Esophagus (tissue), 2 donors: ENCODE measurements around the gene OTC. TPM values are rescaled to one million over a fixed set of nuclear protein-coding genes. Genes with fewer than 3 reads are reported as not detected.

Experiments
- H3K27ac ChIP-seq, 2 donors: one replicate each; pipeline ENCODE4 v1.5.1; 2013; ENCODE audit warnings: low read depth in 2 of 2, mild to moderate bottlenecking in 2 of 2, inconsistent platforms in 1 of 2, low read length in 1 of 2, moderate library complexity in 1 of 2
- H3K27me3 ChIP-seq, 2 donors: one replicate each; pipeline ENCODE4 v1.6.1; 2013; ENCODE audit warnings: low read length in 2 of 2, control low read depth in 1 of 2, mild to moderate bottlenecking in 1 of 2; ENCODE audit not compliant: insufficient read depth in 2 of 2, control insufficient read depth in 1 of 2
- H3K36me3 ChIP-seq, 2 donors: one replicate each; pipeline ENCODE4 v1.6.1; 2013; ENCODE audit warnings: low read length in 1 of 2; ENCODE audit not compliant: control insufficient read depth in 2 of 2, insufficient read depth in 2 of 2
- H3K4me1 ChIP-seq, 2 donors: one replicate each; pipeline ENCODE4 v1.6.1; 2013; ENCODE audit warnings: low read length in 1 of 2; ENCODE audit not compliant: control insufficient read depth in 2 of 2, insufficient read depth in 2 of 2
- H3K4me3 ChIP-seq, 2 donors: one replicate each; pipeline ENCODE4 v1.5.1; 2013; ENCODE audit warnings: low read length in 2 of 2, mild to moderate bottlenecking in 2 of 2, low read depth in 1 of 2, moderate library complexity in 1 of 2
- H3K9me3 ChIP-seq, 2 donors: one replicate each; pipeline ENCODE4 v1.6.1; 2013; ENCODE audit warnings: mild to moderate bottlenecking in 2 of 2, low read depth in 1 of 2, low read length in 1 of 2, moderate library complexity in 1 of 2; ENCODE audit not compliant: control insufficient read depth in 2 of 2, insufficient read depth in 1 of 2
- WGBS, 2 donors: extraction: QIAGEN DNeasy Blood & Tissue Kit; methylation state at CpG; one replicate each; pipeline ENCODE4 v1.1.7; 2013; 5-methylcytosine and 5-hydroxymethylcytosine counted together
- polyA plus RNA-seq, 2 donors: library from polyadenylated mRNA; stranded (reverse); fragments of 200-250 nt; gene quantifications; one replicate each; pipeline ENCODE4 v1.2.3, GENCODE V29; 2013
- donor health status: healthy with polysubstance abuse.
- donor health status: Bipolar disorder and iron deficiency.

Gene OTC
- under 1 TPM; 0.12 to 0.20 TPM for polyA plus RNA-seq

DNA sequence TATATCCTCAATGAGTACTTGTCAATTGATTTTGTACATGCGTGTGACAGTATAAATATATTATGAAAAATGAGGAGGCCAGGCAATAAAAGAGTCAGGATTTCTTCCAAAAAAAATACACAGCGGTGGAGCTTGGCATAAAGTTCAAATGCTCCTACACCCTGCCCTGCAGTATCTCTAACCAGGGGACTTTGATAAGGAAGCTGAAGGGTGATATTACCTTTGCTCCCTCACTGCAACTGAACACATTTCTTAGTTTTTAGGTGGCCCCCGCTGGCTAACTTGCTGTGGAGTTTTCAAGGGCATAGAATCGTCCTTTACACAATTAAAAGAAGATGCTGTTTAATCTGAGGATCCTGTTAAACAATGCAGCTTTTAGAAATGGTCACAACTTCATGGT is at the start of gene OTC:
Gene OTC (plus strand): TSS at position 243 of the 400 bp plus-strand sequence. CDS start 93 bp downstream, at position 336.
- Histone ChIP-seq H3K9me3 (no peaks in the 10 kb centered on the region), H3K27ac (no peak within 1 kb of the TSS), H3K4me3 (no peak within 1 kb of the TSS), H3K36me3 (no peaks in the 10 kb centered on the region), H3K4me1 (no peaks in the 10 kb centered on the region), H3K27me3 (peaks cover 0 to 4% of the 10 kb centered on the region in 2 donors)
- 53 to 83% methylated on average over 4 of the region's 4 CpGs for WGBS, 2 donors

DNA sequence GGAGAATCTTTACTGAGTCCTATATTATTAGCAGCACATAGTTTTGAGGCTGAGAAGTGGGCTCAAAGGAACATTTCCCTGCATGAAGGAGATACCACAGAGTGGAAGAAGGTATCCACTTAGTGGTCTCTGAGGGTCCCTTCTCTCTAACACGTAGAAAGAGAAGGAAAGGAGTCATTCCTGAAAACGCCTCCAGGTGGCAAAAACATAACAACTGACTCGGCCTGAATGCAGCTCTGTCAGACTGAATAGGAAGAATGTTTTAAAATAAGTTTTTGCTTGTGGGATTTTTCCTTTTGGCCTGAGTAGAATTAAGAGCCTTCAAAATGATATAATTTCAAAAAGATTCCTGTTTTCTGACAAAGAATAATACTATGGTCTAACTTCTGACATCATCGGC is 48.4 kb upstream of the OTC start:
- Histone ChIP-seq H3K9me3 (no peaks in the 10 kb centered on the region), H3K27ac (no peak overlapping the region), H3K4me1 (no peaks in the 10 kb centered on the region), H3K36me3 (no peaks in the 10 kb centered on the region), H3K27me3 (no peaks in the 10 kb centered on the region), H3K4me3 (no peak overlapping the region)
- 49 to 58% methylated on average over 4 of the region's 4 CpGs for WGBS, 2 donors

DNA sequence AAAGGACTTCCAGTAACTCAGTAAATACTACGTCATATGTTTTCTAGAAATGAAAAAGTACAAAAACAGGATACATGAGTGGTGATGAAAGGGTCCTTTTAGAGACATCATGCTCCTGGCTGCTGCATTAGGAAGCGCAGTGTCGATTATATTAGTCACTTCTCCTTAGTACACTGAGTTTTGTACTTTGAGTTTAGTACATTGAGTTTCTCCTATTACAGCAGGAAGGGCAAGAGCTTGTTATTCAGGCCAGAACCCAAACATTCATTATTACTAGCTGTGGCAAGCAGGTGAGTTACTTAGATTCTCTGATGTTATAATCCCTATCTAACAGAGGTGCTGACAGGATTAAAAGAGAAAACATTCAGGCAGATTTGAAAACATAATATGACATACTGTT is 46.4 kb upstream of the OTC start:
- H3K4me3 ChIP-seq = no peak overlapping the region
- no peaks in the 10 kb centered on the region for H3K9me3 ChIP-seq
- H3K36me3 ChIP-seq = no peaks in the 10 kb centered on the region
- no peaks in the 10 kb centered on the region for H3K4me1 ChIP-seq
- H3K27ac ChIP-seq = no peak overlapping the region
- no peaks in the 10 kb centered on the region for H3K27me3 ChIP-seq
- WGBS, 2 donors = 73 to 74% methylated on average over 3 of the region's 3 CpGs

DNA sequence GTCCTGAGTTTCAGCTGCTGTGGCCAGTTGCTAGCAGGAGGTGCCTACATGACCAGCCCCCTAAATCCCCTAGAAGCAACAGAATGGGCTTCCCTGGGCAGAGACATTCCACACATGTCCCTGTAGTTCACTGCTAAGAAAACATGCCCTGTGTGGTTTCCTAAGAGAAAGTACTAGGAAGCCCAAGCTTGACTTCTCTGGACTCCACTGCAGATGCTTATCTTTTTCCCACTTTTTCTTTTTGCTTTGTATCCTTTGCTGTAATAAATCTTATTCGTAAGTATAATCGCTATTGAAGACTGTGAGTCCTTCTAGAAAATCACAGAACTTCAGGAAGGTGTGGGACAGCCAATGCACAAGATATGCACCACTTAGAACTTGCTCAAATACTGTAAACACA is 40.7 kb upstream of the OTC start:
- H3K9me3 ChIP-seq = no peaks in the 10 kb centered on the region
- no peak overlapping the region for H3K4me3 ChIP-seq
- H3K4me1 ChIP-seq = no peaks in the 10 kb centered on the region
- H3K36me3 ChIP-seq = no peaks in the 10 kb centered on the region
- no peak overlapping the region for H3K27ac ChIP-seq
- H3K27me3 ChIP-seq = no peaks in the 10 kb centered on the region
- 69 to 96% methylated on average over 2 of the region's 2 CpGs for WGBS, 2 donors

DNA sequence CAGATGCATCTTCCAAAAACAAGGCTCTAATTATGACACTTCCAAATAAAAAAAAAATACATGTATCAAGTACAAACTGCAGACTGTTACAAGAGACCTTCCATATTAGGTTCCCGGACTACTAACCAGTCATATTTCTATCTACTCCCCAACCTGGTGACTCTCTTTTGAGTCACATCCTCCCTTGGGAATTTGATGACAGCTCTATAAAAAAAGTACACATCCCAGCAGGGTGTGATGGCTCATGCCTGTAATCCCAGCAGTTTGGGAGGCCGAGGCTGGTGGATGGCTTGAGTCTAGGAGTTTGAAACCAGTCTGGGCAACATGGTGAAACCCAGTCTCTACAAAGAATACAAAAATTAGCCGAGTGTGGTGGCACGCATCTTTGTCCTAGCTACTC is 40.0 kb upstream of the OTC start:
- 78 to 84% methylated on average over 4 of the region's 4 CpGs for WGBS, 2 donors
- H3K4me3 ChIP-seq = no peak overlapping the region
- H3K27me3 ChIP-seq = no peaks in the 10 kb centered on the region
- no peaks in the 10 kb centered on the region for H3K36me3 ChIP-seq
- no peak overlapping the region for H3K27ac ChIP-seq
- no peaks in the 10 kb centered on the region for H3K9me3 ChIP-seq
- no peaks in the 10 kb centered on the region for H3K4me1 ChIP-seq

DNA sequence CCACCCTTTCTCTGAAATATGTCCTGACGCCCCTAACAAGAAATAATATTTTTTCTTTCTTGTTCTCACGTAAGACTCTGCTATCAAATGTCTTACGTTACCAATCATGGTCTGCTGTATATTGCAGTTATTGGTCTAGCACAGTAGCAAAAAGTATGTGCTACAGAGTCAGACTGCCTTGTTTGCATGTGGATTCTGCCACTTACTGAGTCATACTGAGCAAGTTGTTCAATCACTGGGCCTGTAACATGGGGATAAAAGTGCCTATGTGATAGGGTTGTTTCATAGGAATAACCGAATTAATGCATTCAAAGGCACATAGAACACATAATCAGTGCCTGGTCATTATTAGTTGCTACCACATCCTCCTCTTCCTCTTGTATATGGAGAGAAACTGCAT is 39.2 kb upstream of the OTC start:
- Histone ChIP-seq H3K4me1 (no peaks in the 10 kb centered on the region), H3K27me3 (no peaks in the 10 kb centered on the region), H3K9me3 (no peaks in the 10 kb centered on the region), H3K27ac (no peak overlapping the region), H3K36me3 (no peaks in the 10 kb centered on the region), H3K4me3 (no peak overlapping the region)
- WGBS, 2 donors = 83 to 92% methylated on average over 4 of the region's 4 CpGs

DNA sequence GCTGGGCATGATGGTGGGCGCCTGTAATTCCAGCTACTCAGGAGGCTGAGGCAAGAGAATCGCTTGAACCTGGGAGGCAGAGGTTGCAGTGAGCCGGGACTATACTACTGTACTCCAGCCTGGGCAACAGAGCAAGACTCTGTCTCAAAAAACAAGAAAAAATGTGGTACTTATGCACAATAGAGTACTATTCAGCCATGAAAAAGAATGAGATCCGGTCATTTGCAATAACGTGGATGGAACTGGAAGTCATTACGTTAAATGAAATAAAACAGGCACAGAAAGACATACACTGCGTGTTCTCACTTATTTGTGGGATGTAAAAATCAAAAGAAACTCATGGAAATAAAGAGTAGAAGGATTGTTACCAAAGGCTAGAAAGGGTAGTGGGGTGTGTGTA is 37.2 kb upstream of the OTC start:
- no peak overlapping the region for H3K27ac ChIP-seq
- H3K4me1 ChIP-seq = no peaks in the 10 kb centered on the region
- no peaks in the 10 kb centered on the region for H3K27me3 ChIP-seq
- H3K36me3 ChIP-seq = no peaks in the 10 kb centered on the region
- no peak overlapping the region for H3K4me3 ChIP-seq
- WGBS, 2 donors = 86 to 98% methylated on average over 7 of the region's 7 CpGs
- H3K9me3 ChIP-seq = no peaks in the 10 kb centered on the region

DNA sequence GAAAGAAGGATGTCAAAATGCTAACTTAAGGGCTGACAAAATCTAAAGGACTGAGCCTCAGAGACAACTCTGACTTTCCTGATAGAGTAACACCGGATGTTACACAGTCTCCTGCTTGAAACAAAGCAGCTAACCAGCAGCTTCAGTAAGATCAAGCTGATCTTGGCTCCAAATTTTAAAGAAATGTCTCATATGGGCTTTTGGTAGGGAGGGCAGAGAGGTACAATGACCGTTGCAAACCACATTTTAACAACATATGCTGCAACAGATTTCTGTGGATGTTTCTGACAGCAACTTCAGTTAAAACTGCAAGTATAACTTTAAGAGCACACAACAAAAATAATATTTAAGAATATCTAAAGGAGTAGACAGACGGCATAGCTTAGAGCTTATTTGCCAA is 34.2 kb upstream of the OTC start:
- H3K36me3 ChIP-seq = no peaks in the 10 kb centered on the region
- WGBS, 2 donors = 64 to 86% methylated on average over 3 of the region's 3 CpGs
- no peak overlapping the region for H3K27ac ChIP-seq
- no peak overlapping the region for H3K4me3 ChIP-seq
- H3K9me3 ChIP-seq = no peaks in the 10 kb centered on the region
- no peaks in the 10 kb centered on the region for H3K27me3 ChIP-seq
- H3K4me1 ChIP-seq = no peaks in the 10 kb centered on the region

DNA sequence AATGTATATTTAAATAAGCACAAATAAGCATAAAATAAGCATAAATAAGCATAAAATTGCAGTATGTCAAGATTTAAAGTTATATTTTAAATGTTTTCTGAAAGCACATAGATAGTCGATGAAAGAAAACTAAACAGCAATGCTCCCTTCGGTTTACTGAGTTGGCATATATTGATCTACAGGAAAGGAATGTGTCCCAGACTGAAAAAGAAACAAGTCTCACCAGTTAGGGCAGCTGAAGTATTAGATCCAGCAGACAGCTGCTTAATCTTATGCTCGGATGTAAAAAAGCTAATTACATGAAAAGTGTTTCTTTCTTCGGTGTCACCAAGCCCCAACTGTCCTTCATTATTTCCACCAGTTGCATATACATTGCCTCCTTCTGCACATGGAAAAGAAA is 33.8 kb upstream of the OTC start:
- no peak overlapping the region for H3K27ac ChIP-seq
- no peaks in the 10 kb centered on the region for H3K27me3 ChIP-seq
- H3K4me1 ChIP-seq = no peaks in the 10 kb centered on the region
- WGBS, 2 donors = 50 to 65% methylated on average over 4 of the region's 4 CpGs
- no peaks in the 10 kb centered on the region for H3K36me3 ChIP-seq
- H3K4me3 ChIP-seq = no peak overlapping the region
- H3K9me3 ChIP-seq = no peaks in the 10 kb centered on the region

DNA sequence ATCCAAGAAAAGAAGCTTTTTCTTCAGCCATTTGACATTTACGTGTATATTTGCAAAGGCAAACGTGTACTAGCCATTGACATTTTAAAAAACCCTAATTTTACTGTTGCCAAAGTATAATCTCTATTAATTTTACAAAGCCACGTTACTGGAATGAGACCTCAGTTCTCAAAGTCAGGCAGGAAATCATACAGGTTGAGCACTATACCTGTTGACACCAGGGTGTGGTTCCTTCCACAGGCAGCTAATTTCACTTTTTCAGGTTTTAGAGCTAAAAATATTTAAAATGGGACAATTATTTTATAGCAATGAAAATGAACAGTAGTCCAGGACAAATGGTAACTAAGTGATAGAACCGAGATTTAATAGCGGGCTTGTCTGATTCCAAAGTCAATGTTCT is 31.6 kb upstream of the OTC start:
- no peaks in the 10 kb centered on the region for H3K36me3 ChIP-seq
- no peak overlapping the region for H3K4me3 ChIP-seq
- no peaks in the 10 kb centered on the region for H3K4me1 ChIP-seq
- no peak overlapping the region for H3K27ac ChIP-seq
- no peaks in the 10 kb centered on the region for H3K27me3 ChIP-seq
- WGBS, 2 donors = 76 to 91% methylated on average over 5 of the region's 5 CpGs
- no peaks in the 10 kb centered on the region for H3K9me3 ChIP-seq
